GM23338 (cell line): ENCODE results near the gene DMD. TPM values are rescaled to one million over a fixed set of nuclear protein-coding genes. Genes with fewer than 3 reads are reported as not detected.

Experiments
- ATAC-seq: fragments of 200-7000 bp; cut with Tn5 transposase; 3 replicates; pipeline ENCODE4 v1.9.1; 2020
- DNase-seq: peaks from one replicate; pipeline ENCODE4 v3.0.0-alpha.2; 2015; ENCODE audit warnings: low spot score
- H2AFZ ChIP-seq: fragments of 200-600 bp; sonication (generic); 2 replicates; pipeline ENCODE4 v1.8.0; 2016; ENCODE audit warnings: antibody characterized with exemption, mild to moderate bottlenecking, moderate library complexity
- H3F3A ChIP-seq: fragments of 200-600 bp; sonication (generic); replicated peaks from 2 replicates; pipeline ENCODE4 v1.8.0; 2017; ENCODE audit warnings: antibody characterized with exemption, mixed run types, low read depth
- H3K27ac ChIP-seq: fragments of 200-600 bp; sonication (generic); 2 replicates; pipeline ENCODE4 v1.6.1; 2016; ENCODE audit warnings: low read depth
- H3K27me3 ChIP-seq: fragments of 200-600 bp; sonication (generic); 2 replicates; pipeline ENCODE4 v1.8.0; 2016; ENCODE audit warnings: mild to moderate bottlenecking, mixed run types, moderate library complexity; ENCODE audit not compliant: insufficient read depth
- H3K36me3 ChIP-seq: fragments of 200-600 bp; sonication (generic); 2 replicates; pipeline ENCODE4 v1.8.0; 2016; ENCODE audit warnings: mild to moderate bottlenecking; ENCODE audit not compliant: insufficient read depth
- H3K4me1 ChIP-seq: fragments of 200-600 bp; sonication (generic); 2 replicates; pipeline ENCODE4 v1.8.0; 2016; ENCODE audit warnings: mild to moderate bottlenecking, moderate library complexity; ENCODE audit not compliant: insufficient read depth
- H3K4me2 ChIP-seq: fragments of 200-600 bp; sonication (generic); 2 replicates; pipeline ENCODE4 v1.7.1; 2017; ENCODE audit warnings: mixed run types
- H3K4me3 ChIP-seq: fragments of 200-600 bp; sonication (generic); 2 replicates; pipeline ENCODE4 v1.6.1; 2016; ENCODE audit warnings: mixed run types
- H3K79me2 ChIP-seq: fragments of 200-600 bp; sonication (generic); replicated peaks from 2 replicates; pipeline ENCODE4 v1.8.0; 2017; ENCODE audit warnings: mild to moderate bottlenecking; ENCODE audit not compliant: insufficient read depth
- H3K9me2 ChIP-seq: fragments of 200-600 bp; sonication (generic); 2 replicates; pipeline ENCODE4 v1.8.0; 2017; ENCODE audit not compliant: insufficient read depth
- H4K20me1 ChIP-seq: fragments of 200-600 bp; sonication (generic); replicated peaks from 2 replicates; pipeline ENCODE4 v1.8.0; 2017; ENCODE audit warnings: mild to moderate bottlenecking; ENCODE audit not compliant: insufficient read depth
- H3K27ac Mint-ChIP-seq: 2 replicates; pipeline ENCODE4 v1.8.0; 2020; ENCODE audit warnings: inconsistent platforms, mild to moderate bottlenecking, moderate library complexity, mixed read lengths
- H3K27me3 Mint-ChIP-seq: 3 replicates; pipeline ENCODE4 v1.8.0; 2022; ENCODE audit warnings: low read depth, mild to moderate bottlenecking, moderate library complexity, mixed read lengths, inconsistent platforms; ENCODE audit not compliant: insufficient read depth, poor library complexity
- H3K36me3 Mint-ChIP-seq: 3 replicates; pipeline ENCODE4 v1.8.0; 2021; ENCODE audit warnings: low read depth, mild to moderate bottlenecking, inconsistent platforms, moderate library complexity, mixed read lengths
- H3K4me1 Mint-ChIP-seq: 3 replicates; pipeline ENCODE4 v1.8.0; 2020; ENCODE audit warnings: mild to moderate bottlenecking, inconsistent platforms, mixed read lengths
- H3K4me3 Mint-ChIP-seq: 3 replicates; pipeline ENCODE4 v1.8.0; 2021; ENCODE audit warnings: moderate library complexity, mild to moderate bottlenecking, inconsistent platforms, mixed read lengths
- H3K9me3 Mint-ChIP-seq: 3 replicates; pipeline ENCODE4 v1.8.0; 2020; ENCODE audit warnings: moderate library complexity, mild to moderate bottlenecking, inconsistent platforms, mixed read lengths
- CREB1 ChIP-seq: fragments of 250-450 bp; sonication (Bioruptor Pico); IDR thresholded peaks from 2 replicates; pipeline ENCODE4 v1.5.0; 2020; ENCODE audit warnings: low read depth, mild to moderate bottlenecking, moderate library complexity
- CTCF ChIP-seq, 2 experiments: fragments of 200-600 bp in 1 of 2; sonication (generic) in 1 of 2; conservative IDR thresholded peaks; 2 replicates each; pipeline versions ENCODE4 v1.5.1 to v1.6.1; 2016 to 2017; ENCODE audit warnings: antibody characterized with exemption in 2 of 2, low read depth in 2 of 2, mild to moderate bottlenecking in 2 of 2, moderate library complexity in 1 of 2
- EZH2 ChIP-seq: fragments of 200-600 bp; sonication (generic); IDR thresholded peaks from one replicate; pipeline ENCODE4 v1.8.0; 2017; ENCODE audit warnings: antibody characterized with exemption, mild to moderate bottlenecking, low read depth; ENCODE audit not compliant: unreplicated experiment
- JUNB ChIP-seq: IDR thresholded peaks from one replicate; pipeline ENCODE4 v1.6.1; 2016; ENCODE audit warnings: antibody characterized with exemption; ENCODE audit not compliant: unreplicated experiment
- POLR2AphosphoS5 ChIP-seq: IDR thresholded peaks from 2 replicates; pipeline ENCODE4 v1.6.1; 2016; ENCODE audit warnings: antibody characterized with exemption, low read depth
- REST ChIP-seq: IDR thresholded peaks from one replicate; pipeline ENCODE4 v1.6.1; 2018; ENCODE audit warnings: antibody characterized with exemption; ENCODE audit not compliant: unreplicated experiment
- STAT1 ChIP-seq: IDR thresholded peaks from one replicate; pipeline ENCODE4 v1.6.1; 2016; ENCODE audit warnings: antibody characterized with exemption; ENCODE audit not compliant: unreplicated experiment
- ZNF114 ChIP-seq: fragments of 250-450 bp; sonication (Bioruptor Pico); IDR thresholded peaks from 2 replicates; pipeline ENCODE4 v1.5.0; 2020; ENCODE audit warnings: mild to moderate bottlenecking, moderate library complexity
- ZNF331 ChIP-seq: fragments of 250-450 bp; sonication (Bioruptor Pico); IDR thresholded peaks from 2 replicates; pipeline ENCODE4 v1.5.0; 2020; ENCODE audit warnings: low read depth, mild to moderate bottlenecking, moderate library complexity
- ZNF462 ChIP-seq: fragments of 250-450 bp; sonication (Bioruptor Pico); IDR thresholded peaks from 2 replicates; pipeline ENCODE4 v1.5.0; 2020; ENCODE audit warnings: mild to moderate bottlenecking, moderate library complexity
- polyA plus RNA-seq: library from polyadenylated mRNA; unstranded; fragments of >200 nt; fragmentation: Nextera tagmentation; extraction: Ambion mirVana; gene quantifications from 2 replicates; pipeline ENCODE4 v1.2.1, GENCODE V29; 2016
- total RNA-seq: library from RNA; depleted of rRNA; stranded (reverse); fragments of >200 nt; shearing (Covaris generic); gene quantifications from 2 replicates; pipeline ENCODE4 v1.2.3, GENCODE V29; 2014

Gene DMD
- total and polyA plus RNA-seq, 2 experiments from 2014 or later: 4.5 to 7.6 TPM

- no peak for TF ChIP-seq REST
- TF ChIP-seq CREB1 (CRISPR knock-in tag): no peak
These were observed 1870.8 kb downstream of the DMD start (continued) for GRCh38 chrX:31340587-31340986.

GRCh38 chrX:31338991-31339350 lies 1872.4 kb downstream of the DMD start:
- Mint-ChIP-seq H3K9me3 (no peaks in the 10 kb centered on the region), H3K4me1 (peaks cover 4% of the 10 kb centered on the region; the same call in 2 of the 3 replicates), H3K36me3 (no peaks in the 10 kb centered on the region), H3K4me3 (no peak overlapping the region), H3K27ac (no peak overlapping the region), H3K27me3 (peaks cover 2% of the 10 kb centered on the region)
- TF ChIP-seq EZH2: no peak
- TF ChIP-seq JUNB: no peak
- no peak for TF ChIP-seq ZNF331 (CRISPR knock-in tag)
- TF ChIP-seq POLR2AphosphoS5: no peak
- no peak for TF ChIP-seq CTCF (conservative IDR thresholded peaks at IDR 0.05; ENCODE audit: low read depth in 2 of 2)
- no peak for TF ChIP-seq ZNF114 (CRISPR knock-in tag)
- TF ChIP-seq STAT1: no peak
- no peak for TF ChIP-seq ZNF462 (CRISPR knock-in tag)
- H3K4me3 ChIP-seq: no peak overlapping the region
- no peak overlapping the region for H3K27ac ChIP-seq
- DNase-seq: no peak
- no peaks in the 10 kb centered on the region for H3K27me3 ChIP-seq
- H3K9me2 ChIP-seq: 0 out of 2 replicates have a peak, but pooled peaks cover 5% of the 10 kb centered on the region
- H2AFZ ChIP-seq: no peak overlapping the region
- no peaks in the 10 kb centered on the region for H3K79me2 ChIP-seq
- no peak for ATAC-seq
- no peaks in the 10 kb centered on the region for H4K20me1 ChIP-seq
- no peaks in the 10 kb centered on the region for H3K36me3 ChIP-seq
- no peaks in the 10 kb centered on the region for H3K4me1 ChIP-seq
- no peaks in the 10 kb centered on the region for H3F3A ChIP-seq
- H3K4me2 ChIP-seq: no peak overlapping the region
